ENCODE results near the gene OPHN1.

DNA sequence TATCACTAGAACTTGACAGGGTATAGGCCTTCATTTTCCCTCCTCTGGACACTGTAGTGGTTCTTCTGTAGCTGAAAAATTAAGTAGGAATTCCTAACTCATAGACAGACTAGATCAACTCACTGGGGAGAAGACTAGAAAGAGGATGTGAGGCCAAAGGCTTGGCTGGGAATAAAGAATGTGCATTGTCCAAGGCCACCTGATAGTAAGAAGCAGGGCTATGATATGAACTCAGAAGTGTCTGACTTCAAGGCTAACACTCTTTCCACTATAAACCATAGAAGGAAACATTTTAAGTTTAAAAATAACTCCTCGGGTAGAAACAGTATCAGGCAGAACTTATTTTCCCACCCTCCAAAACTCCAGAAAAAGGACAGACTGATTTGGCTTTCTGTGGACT, 346.6 kb downstream of the OPHN1 start:
- no peak for TF ChIP-seq POLR2A (IDR thresholded peaks at IDR 0.05)
- TF ChIP-seq, protein P1, sequence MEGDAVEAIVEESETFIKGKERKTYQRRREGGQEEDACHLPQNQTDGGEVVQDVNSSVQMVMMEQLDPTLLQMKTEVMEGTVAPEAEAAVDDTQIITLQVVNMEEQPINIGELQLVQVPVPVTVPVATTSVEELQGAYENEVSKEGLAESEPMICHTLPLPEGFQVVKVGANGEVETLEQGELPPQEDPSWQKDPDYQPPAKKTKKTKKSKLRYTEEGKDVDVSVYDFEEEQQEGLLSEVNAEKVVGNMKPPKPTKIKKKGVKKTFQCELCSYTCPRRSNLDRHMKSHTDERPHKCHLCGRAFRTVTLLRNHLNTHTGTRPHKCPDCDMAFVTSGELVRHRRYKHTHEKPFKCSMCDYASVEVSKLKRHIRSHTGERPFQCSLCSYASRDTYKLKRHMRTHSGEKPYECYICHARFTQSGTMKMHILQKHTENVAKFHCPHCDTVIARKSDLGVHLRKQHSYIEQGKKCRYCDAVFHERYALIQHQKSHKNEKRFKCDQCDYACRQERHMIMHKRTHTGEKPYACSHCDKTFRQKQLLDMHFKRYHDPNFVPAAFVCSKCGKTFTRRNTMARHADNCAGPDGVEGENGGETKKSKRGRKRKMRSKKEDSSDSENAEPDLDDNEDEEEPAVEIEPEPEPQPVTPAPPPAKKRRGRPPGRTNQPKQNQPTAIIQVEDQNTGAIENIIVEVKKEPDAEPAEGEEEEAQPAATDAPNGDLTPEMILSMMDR (IDR thresholded peaks at IDR 0.05) = no peak

Data from adrenal gland (tissue), 5 donors.